D721Med (cell line): Measurements from ENCODE around the gene SLCO3A1.

Source experiments
- DNase-seq: peaks from one replicate; pipeline ENCODE4 v3.0.0; 2011; ENCODE audit warnings: low spot score; ENCODE audit not compliant: insufficient read length
- FAIRE-seq: peaks from 2 replicates; lab custom pipeline; 2011; peaks lifted over from hg19 to GRCh38; lab: Jason Lieb, UNC
- TF ChIP-seq, protein P1 (sequence below): IDR thresholded peaks from 2 replicates; pipeline ENCODE4 v1.5.1; 2012; ENCODE audit warnings: mild to moderate bottlenecking, control low read depth; ENCODE audit not compliant: insufficient read depth; ENCODE audit errors: missing control alignments

SLCO3A1 gene

DNA sequence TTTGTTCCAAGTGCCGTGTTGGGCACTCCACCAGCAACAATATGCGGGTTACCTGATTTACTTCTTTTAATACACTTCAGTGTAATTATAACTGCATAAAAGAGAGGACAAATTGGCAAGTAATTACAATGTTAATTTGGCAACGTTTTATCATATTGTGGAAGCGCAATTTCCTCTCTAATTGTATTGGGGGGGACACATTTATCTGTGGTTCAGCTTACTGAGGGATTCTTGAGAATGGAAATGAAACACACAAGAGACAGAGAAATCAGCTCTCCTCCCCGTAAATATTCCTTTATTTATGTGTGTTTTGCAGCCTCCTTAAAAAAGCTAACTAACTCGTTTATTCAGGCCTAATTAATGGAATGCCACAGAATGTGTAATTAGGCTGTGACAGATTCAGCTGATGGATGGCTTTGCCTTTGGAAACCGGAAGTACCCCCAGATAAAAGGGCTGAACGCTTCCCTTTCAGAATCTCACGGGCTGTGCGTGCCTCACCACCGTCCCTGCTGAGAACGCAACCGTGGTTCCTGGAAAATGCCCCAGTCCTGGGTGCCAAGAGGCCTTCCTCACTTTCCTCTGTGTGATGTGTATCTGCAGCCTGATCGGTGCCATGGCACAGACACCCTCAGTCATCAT lies 293.1 kb downstream of the SLCO3A1 start:
- no peak for FAIRE-seq
- DNase-seq, result no peak
- TF ChIP-seq, protein P1, sequence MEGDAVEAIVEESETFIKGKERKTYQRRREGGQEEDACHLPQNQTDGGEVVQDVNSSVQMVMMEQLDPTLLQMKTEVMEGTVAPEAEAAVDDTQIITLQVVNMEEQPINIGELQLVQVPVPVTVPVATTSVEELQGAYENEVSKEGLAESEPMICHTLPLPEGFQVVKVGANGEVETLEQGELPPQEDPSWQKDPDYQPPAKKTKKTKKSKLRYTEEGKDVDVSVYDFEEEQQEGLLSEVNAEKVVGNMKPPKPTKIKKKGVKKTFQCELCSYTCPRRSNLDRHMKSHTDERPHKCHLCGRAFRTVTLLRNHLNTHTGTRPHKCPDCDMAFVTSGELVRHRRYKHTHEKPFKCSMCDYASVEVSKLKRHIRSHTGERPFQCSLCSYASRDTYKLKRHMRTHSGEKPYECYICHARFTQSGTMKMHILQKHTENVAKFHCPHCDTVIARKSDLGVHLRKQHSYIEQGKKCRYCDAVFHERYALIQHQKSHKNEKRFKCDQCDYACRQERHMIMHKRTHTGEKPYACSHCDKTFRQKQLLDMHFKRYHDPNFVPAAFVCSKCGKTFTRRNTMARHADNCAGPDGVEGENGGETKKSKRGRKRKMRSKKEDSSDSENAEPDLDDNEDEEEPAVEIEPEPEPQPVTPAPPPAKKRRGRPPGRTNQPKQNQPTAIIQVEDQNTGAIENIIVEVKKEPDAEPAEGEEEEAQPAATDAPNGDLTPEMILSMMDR, result no peak

DNA sequence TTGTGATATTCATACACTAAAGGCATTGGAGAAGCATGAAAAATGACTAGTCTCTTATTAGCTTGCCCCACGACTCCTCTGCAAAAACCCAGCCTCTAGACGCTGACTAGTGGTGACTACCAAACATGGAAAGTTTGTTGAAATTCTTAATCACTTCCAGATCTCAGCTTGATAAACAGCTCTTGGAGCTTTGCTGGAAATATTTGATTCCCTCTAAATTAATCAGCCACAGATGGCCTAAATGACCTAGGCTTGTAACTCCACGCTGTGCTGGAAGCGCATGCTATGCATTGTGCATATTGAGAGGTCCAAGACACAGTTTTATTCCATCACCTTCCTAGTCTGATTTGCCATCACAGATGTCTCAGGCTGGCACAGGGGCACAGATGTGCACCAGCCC lies 295.5 kb downstream of the SLCO3A1 start:
- no peak for DNase-seq
- TF ChIP-seq, protein P1, result no peak
- FAIRE-seq, result no peak

DNA sequence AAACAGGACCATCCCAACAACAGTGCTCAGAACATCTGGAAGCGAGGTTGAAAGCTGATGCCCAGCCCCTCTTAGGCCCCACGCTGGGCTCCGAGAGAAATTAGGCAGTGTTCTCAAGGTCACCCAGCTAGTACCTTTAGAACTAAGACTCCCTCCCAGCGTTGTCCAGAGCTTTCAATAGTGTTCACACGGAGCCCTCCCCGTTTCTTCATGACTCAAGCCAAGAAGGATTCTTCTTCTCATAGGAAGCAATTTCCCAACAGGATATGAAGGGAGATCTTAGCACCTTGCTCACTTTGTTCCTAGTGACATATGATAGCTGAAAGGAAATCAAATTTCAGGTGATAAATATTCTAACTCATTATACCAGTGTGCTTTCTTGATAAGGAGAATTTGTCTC lies 296.0 kb downstream of the SLCO3A1 start:
- DNase-seq (no peak), FAIRE-seq (no peak)

DNA sequence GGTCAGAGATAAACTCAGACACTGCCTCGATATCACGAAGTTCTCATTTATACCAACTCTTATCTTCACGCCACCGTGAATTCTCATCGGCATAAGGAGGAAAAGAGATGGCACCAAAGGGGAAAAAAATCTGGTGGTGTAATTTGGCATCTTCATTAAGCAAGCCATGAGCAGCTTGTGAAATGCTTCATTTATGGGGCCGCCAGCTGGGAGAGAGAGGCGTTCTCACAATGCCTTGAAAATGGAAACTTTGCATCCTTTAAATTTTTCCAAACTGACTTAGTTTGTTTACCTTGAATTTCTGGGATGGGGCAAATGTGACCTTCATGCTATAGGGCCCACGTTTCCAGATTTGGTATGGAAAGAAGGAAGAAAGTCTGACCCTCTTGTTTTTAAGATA lies 297.7 kb downstream of the SLCO3A1 start:
- FAIRE-seq (no peak), DNase-seq (no peak)
- TF ChIP-seq, protein P1, result no peak

More for the DNA sequence above, 296.0 kb downstream of the SLCO3A1 start:
- TF ChIP-seq, protein P1, result no peak

DNA sequence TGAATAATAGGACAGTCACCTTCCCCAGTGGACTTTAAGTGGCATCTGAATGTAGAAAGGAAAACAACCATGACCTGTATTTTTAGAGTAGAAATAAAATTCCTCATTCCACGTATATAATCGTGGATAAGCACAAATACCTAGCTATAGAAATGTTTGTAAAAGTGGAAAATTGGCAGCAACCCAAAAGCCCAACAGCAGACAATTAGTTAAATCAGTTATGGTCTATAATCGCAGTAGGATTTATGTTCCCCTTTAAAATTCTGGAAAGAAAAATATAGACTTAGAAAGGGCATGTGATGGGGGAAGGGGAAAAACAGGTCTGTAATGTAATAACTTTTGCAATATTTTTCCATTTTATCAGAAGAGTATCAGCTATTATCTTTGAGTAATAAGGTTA lies 298.2 kb downstream of the SLCO3A1 start:
- TF ChIP-seq, protein P1, result no peak
- FAIRE-seq, result no peak
- no peak for DNase-seq

DNA sequence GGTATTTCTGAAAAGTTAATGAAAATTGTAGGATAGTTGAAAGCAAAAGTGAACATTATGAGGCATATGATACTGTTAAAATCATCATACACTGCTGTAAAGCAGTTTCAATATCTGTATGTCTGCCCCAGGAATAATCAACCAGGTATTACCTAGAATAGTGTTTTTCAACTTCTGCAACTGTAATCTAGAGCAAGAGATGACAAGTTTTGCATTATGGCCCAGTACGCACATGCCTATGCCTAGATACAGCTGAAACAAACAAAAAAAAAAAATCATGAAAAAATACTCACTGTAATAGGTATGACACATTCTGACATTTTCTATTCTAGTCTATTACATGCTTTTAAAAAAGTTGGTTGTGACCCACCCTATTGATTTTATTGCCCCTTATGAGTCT lies 299.5 kb downstream of the SLCO3A1 start:
- DNase-seq (no peak), FAIRE-seq (no peak)
- TF ChIP-seq, protein P1, result no peak

DNA sequence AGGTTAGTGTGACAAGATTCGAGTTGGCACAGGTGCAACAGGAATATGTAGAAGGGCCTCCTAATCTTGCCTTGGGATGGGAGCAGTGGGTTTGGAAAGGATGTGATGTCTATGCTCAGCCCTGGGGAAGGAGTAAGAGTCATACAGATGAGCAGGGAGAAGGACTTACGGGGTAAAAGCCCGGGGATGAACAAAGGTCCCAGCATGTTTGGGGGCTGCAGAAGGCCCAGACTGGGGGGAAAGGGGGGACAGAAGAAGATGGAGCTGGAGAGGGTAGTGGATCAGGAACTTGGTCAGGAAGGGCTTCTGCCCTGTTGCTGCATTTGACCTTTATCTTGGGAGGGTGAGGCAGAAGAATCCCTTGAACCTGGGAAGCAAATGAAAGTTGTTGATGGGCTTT lies 300.1 kb downstream of the SLCO3A1 start:
- TF ChIP-seq, protein P1, result no peak
- no peak for DNase-seq
- FAIRE-seq, result no peak
